Activated effector memory CD4-positive, alpha-beta T cell treated with anti-CD3 and anti-CD28 coated beads, Interleukin-2, amount 50 U/mL, for 16 hours (primary cell): ENCODE results near the gene FRMD4A.
"Not testable (repeated sequence)": the region's sequence is repeated elsewhere in the genome, so short reads cannot be mapped to it uniquely, and the experiment has no call there.

Source experiments
- DNase-seq: peaks from one replicate; pipeline ENCODE4 v3.0.0-alpha.2; 2020

The FRMD4A gene

DNA sequence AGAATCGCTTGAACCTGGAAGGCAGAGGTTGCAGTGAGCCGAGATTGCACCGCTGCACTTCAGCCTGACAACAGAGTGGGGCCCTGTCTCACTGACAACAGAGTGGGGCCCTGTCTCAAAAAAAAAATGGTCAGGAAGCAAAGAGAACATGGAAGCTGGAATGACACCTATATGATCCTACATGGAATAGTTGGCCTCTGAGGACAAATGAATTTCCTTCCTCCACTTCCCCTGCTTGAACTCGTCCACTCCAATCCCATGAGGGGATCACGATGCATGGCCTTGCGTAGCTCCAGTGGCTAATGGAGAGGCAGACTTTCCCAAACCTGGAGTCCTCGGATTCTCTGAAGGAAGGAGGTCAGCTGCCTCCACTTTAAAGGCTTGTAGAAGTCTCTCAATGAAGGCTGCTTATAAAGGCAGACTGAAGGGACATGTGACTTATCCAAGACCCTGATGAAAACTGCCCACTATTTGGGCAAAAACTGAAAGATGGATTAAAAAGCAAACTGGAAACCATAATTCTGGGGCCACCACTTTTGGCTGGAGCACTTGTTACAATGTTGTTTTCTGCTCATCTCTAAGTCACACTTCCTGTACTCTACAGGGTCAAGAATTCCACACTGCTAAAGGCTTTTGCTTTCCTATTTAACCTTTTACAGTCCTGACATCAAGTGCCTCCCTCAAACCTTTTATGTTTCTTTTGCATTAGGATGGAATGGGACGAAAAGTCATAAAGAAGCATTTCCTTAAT, 529.4 kb downstream of the FRMD4A start:
- no peak for DNase-seq

DNA sequence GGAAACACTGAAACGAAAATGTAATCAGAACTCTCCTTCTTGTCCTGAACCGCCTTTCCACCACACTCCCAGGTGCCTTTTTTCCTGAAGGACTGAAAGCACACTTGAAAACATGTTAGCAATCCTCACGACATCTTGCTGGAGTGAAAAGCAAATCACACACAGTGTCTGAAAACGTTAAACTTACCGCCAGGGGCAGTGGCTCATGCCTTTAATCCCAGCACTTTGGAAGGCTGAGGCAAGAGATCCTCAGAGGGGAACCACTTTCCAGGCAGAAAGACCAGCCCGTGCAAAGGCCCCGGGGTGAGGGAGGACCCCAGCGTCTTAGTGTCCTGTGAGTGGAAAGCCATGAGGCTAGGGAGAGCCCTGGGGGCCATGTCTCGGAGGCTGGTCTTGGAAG, 533.6 kb downstream of the FRMD4A start:
- DNase-seq = no peak

GRCh38 chr10:13795653-13796555, 534.8 kb downstream of the FRMD4A start:
- no peak for DNase-seq

- DNase-seq = no peak
Measured at GRCh38 chr10:13794992-13795612, 535.6 kb downstream of the FRMD4A start.

GRCh38 chr10:13792006-13792405, 538.7 kb downstream of the FRMD4A start:
- no peak for DNase-seq

DNA sequence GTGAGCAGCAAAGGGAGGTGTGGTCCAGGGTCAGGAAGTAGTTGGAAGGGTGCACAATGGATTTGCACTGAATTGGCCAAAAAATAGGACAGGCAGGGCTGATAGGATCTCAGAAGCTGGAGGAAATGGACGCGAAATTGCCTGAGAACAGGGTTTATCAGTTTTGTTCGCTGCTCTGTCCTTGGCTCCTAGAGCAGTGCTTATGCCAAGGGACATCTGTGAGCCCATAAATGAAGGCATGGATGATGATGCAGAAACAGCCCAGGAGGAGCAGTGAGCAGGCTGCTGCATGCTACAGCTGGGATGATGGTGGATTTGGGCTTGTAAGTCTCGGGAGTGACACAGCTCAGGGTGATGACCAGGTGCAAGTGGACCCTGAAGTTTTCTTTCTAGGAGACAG, 539.2 kb downstream of the FRMD4A start:
- no peak for DNase-seq

DNA sequence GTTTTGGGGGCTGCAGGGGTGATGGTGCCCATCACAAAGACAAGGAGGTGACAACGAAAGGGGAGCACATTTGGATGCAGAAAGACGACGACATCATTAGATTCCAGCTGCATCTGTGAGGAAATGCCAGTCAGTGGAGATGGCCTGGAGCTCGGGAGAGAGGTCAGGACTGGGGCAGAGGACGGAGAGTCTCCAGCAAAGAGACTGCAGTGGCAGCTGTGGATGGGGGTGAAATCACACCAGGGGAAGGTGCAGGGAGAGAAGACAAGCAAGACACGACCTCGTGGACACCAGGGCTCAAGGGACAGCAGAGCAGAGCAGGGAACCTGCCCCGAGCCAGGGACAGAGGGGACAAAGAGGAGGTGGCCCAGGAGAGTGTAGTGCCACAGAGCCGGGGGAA, 540.5 kb downstream of the FRMD4A start:
- no peak for DNase-seq

- DNase-seq = no peak
Measured at GRCh38 chr10:13789448-13789829, 541.3 kb downstream of the FRMD4A start.

DNA sequence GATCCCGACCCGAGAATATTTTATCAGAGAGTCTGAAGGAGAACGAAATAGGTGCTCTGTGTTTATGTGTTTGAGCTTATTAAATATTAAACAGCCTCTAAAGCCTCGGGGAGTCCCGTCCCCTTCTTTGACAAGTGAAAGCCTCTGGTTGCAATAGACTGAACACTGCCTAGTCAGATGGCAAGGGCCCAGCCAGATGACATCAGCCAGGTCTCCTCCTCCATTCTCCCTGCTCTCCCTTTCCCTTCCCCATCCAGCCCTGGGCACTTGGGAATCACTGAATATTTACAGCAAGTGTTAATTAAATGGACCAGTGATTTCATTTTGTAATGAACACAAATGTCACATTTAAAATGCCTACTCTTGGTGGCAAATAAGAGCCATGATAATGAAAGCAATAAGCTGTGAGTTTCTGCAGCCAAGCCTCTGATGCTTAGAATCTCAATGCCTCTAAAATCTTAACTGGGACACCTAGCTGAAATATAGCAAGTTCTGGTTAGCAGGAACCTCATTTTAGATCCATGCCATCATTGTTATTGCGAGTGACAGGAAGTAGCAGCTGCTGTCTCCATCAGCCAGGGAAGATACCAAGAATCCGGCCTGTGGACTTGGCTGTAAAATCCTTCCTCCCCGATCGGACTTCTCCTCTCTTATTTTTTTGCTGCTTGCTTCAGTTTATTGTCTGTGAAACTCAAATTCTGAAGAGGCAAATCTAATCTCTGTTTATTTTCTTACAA, 541.8 kb downstream of the FRMD4A start:
- no peak for DNase-seq

- DNase-seq = no peak
Measured at GRCh38 chr10:13788320-13788600, 542.5 kb downstream of the FRMD4A start.

DNA sequence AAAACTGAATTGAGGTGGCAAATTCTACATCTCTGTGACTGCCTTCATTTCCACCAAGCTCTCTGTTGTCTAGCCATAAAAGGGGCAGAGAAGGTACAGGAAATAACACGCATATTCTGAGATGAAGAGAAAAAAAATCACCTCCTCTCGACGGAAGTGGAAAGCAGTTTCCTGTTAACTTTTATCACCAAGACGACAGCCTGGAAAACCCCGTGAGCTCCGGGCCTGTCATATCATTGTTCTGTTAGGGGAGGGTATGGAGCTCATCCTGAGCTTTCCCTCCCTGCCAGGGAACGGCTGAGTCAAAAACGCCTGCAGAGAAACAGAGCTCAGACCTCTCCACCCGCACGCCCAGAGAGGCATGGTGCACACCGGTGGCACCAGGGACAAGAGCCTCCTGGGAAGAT, 543.7 kb downstream of the FRMD4A start:
- DNase-seq = peak; percentile 89

DNA sequence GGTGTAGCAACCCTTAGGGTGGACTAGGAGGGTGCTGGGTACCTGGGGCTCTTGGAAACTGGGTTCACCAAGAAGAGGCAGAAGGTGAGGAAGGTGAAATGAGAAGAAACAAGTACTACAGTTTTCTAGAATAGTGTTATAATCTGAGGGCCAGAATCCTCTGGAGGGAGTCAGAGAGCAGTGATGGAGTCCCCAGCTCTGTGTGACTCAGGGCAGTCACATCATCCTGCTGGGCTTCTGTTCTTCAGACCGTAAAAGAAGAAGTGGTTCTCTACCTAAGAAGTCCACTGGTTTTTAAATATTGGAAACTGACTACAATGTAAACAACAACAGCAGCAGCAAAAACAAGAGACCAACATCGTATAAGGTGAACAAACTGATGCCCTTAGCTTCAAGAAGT, 546.7 kb downstream of the FRMD4A start:
- DNase-seq = no peak

- DNase-seq = no peak
Measured at GRCh38 chr10:13779748-13780147, 551.0 kb downstream of the FRMD4A start.

DNA sequence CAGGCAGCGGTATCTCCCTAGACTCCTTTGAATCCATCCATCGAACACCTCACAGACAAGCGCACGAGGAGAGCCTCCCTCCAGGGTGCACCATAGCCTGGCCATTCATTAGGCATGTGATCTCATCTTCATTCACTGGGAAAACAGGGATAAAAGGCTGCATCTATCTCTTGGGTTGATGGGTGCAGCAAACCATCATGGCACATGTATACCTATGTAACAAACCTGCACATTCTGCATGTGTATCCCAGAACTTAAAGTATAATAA, 552.1 kb downstream of the FRMD4A start:
- not testable (repeated sequence) for DNase-seq

GRCh38 chr10:13776861-13777311, 553.8 kb downstream of the FRMD4A start:
- no peak for DNase-seq

GRCh38 chr10:13775786-13776775, 554.6 kb downstream of the FRMD4A start:
- DNase-seq = no peak

GRCh38 chr10:13774303-13774893, 556.3 kb downstream of the FRMD4A start:
- no peak for DNase-seq

DNA sequence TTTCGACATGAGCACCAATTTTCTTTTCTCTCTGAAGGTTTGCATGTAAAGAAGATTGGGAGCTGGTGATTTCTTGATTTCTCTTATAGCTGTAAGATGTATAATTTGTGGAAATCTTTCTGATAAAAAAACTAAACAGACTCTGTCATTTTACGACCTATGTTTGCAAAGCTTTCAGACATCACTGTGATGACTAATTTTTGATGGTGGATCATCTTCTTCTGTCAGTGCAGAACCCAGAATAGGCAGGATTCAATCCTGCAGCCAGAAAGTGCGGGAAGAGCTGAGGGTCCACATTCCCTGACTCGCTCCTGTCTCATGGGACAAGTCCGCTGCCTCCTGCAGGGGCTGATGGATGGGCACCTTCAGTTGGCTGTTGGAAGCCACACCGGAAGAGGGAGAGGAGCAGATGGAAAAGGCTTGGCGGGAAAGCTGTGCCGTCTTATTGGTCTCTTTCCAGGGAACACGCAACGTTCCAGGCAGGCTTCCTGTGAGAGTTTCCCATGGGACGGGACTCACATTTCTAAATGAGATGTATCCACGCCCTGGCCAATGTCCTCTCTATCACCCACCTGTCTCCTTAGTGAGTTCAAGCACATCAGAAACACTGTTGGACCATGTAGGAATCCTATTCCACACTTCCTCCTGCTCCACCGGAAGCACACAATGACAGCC, 557.1 kb downstream of the FRMD4A start:
- DNase-seq = no peak

- DNase-seq = no peak
Measured at GRCh38 chr10:13773043-13773442, 557.7 kb downstream of the FRMD4A start.

DNA sequence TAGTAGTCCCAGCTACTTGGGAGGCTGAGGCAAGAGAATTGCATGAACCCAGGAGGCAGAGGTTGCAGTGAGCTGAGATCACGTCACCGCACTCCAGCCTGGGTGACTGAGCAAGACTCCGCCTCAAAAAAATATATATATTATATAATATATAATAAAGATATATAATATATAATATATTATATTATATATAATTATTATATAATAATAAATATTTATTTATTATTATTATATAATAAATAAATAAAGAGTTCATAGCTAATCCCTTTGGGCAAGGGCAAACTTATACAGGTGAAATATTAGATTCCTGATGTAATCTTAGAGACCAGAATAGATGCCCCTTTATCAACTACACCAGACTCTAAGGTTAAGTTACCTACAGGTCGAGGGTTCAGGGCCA, 558.7 kb downstream of the FRMD4A start:
- no peak for DNase-seq
